Activated gamma-delta T cell treated with Interleukin-2 at 50 U/mL for 16 hours (primary cell): ENCODE data around the gene ACOT7.
A peak's percentile ranks its signal among the peaks of the same experiment; 100 is the strongest.

ENCODE experiments used
- DNase-seq: peaks from one replicate; pipeline ENCODE4 v3.0.0-alpha.2; 2020

The ACOT7 gene

DNA sequence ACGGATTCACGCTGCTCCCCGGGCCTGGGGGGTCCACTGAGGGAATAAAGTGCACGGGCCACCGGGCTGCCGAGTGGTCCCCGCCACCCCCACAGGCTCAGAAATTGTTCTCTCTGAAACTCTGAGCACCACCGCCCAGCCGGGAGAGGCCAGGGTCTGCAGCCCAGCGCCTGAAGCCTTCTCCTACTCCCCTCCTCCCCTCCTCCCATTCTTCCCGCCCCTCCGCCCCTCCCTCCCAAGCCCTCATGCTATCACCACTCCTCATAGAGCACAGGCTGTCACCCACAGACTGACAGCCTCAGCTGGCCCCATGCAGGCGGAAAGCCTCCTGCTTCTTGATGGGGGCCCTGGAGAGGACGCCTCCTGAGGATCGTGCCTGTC, 132.0 kb downstream of the ACOT7 start:
- no peak for DNase-seq

GRCh38 chr1:6260961-6261614, 132.5 kb downstream of the ACOT7 start, which contains the start of gene GPR153:
Gene GPR153, minus strand, starts transcription at chr1:6261098. Its CDS starts 6,193 bp downstream, at chr1:6254905.
- peak; percentile 15 for DNase-seq

DNA sequence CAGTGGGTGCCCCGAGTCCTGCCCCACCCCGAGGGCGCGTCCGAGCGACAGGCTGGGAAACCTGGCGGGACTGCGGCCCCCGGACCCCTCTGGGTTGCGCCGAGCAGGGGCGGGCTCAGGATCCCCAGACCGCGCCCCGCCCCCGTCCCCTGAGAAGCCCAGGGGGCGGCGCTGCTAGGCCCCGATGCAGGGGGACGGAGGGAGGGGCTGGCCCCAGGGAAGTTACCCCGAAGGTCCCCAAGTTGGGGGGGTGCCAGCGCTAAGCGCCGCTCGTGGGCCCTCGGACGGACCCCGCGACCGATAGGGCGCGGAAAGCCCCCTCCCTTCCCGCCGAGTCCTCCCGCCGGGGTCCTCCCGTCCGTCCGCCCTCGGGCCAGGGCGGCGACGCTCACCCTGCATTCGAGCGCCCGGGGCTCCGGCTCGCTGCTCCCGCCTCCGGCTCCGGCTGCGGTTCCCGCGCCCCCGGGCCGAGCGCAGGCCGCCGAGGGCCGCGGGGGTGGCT, 133.1 kb downstream of the ACOT7 start:
- DNase-seq: no peak

GRCh38 chr1:6259491-6260362, 133.8 kb downstream of the ACOT7 start:
- peak; percentile 72 for DNase-seq

GRCh38 chr1:6258675-6259074, 134.9 kb downstream of the ACOT7 start:
- DNase-seq: no peak

DNA sequence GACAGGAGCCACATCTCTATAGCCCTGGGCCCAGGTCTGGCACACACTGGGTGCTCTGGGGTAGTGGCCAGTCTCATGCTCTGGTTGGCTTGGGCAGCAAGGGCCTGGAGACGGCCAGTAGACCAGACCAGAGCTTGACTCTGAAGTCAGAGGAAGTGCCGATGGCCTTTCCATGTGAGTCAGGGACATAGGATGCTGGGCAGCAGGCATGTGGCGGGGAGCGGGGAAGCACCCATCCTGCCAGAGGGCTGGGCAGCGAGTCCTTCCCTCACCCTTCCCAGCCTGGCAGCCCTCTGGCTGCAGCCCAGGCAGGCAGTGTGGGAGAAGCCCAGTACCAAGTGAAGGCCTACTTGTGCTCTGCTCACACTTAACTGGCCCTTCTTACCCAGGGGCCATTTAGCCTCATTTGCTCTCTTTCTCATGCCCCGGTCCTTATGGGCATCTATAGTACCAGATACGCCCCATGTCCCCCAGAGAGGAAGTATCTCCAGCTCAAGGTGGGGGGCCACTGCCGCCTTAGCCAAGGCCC, 136.0 kb downstream of the ACOT7 start:
- no peak for DNase-seq

GRCh38 chr1:6256645-6257044, 136.9 kb downstream of the ACOT7 start:
- DNase-seq: no peak

DNA sequence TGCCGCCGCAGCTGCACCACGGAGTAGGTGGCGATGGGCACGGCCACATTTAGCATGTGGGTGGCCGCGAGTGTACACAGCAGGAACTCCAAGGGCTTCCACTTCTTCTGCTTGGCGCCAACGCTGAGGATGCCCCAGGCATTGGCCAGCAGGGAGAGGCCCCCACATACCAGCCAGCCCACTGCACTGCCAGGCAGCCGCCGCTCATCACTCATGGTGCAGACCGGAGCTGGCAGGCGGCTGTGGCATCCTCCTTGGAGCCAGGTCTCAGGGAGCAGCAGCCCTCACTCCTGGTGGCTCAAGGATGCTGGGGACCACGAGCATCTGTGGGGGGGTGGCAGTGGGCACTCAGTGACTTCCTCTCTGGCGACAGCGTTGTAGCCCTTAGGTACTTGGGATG, 138.9 kb downstream of the ACOT7 start:
- DNase-seq: no peak

DNA sequence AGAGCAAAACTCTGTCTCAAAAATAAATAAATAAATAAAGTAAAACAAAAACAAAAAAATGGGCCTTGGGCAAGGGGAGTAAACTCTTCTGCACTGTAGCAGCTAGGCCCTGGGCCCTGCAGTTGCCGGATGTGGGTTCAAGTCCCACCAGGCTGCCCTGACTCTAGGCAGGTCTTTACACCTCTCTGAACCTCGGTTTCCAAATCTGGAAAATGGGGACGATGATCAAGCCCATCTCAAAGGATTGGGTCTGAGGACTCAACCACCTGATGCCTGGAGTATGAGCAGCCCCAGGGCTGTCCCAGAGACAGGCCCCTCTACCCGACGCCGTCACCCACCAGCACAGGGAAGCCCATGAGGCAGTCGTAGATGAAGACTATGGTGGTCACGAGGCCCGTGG, 140.2 kb downstream of the ACOT7 start:
- no peak for DNase-seq

GRCh38 chr1:6252374-6252710, 141.2 kb downstream of the ACOT7 start:
- DNase-seq: no peak

DNA sequence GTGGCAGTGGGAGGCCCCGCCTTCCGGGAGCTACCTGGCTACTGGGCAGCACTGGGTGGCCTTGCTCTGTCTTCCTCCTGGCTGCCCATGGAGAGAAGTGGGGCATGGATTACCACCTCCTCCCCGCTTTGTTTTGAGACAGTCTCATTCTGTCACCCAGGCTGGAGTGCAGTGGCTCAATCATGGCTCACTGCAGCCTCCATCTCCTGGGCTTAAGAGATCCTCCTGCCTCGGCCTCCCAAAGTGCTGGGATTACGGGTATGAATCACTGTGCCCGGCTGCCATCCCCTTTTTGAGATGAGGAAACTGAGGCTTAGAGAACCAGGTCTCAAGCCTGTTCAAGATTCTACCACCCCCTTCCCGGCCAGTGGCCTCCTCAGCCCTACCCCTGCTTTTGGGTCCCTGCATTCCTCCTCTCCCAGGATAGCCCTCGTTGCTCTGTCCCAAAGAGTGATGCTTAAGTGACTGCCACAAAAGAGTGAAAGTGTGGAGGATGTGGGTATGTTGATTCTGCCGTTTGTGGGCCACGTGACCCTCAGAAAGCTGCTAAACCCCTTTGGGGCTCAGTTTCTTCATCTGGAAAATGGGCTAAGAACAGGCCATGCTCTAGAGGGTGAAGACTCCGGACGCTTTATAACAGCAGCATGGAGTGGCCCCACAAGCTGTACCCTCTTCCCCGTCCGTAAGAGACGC, 141.7 kb downstream of the ACOT7 start:
- no peak for DNase-seq

DNA sequence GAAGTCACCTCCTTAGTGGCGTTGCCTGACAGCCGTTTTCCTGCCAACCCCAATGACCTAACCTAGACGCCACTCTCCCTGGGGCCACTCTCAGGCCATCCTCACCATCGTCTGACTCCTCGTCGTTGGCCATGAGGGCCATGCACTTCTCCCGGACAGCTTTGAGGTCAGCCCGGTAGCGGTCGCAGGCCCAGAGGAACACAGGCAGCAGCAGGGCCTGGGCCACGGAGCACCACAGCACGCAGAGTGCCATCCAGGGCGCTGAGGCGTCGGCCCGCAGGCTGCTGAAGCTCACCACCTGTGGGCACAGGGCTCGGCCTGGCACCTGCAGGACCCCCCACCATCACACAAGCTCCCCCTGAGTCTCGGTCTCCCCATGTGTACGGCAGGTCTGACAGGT, 142.3 kb downstream of the ACOT7 start:
- no peak for DNase-seq

DNA sequence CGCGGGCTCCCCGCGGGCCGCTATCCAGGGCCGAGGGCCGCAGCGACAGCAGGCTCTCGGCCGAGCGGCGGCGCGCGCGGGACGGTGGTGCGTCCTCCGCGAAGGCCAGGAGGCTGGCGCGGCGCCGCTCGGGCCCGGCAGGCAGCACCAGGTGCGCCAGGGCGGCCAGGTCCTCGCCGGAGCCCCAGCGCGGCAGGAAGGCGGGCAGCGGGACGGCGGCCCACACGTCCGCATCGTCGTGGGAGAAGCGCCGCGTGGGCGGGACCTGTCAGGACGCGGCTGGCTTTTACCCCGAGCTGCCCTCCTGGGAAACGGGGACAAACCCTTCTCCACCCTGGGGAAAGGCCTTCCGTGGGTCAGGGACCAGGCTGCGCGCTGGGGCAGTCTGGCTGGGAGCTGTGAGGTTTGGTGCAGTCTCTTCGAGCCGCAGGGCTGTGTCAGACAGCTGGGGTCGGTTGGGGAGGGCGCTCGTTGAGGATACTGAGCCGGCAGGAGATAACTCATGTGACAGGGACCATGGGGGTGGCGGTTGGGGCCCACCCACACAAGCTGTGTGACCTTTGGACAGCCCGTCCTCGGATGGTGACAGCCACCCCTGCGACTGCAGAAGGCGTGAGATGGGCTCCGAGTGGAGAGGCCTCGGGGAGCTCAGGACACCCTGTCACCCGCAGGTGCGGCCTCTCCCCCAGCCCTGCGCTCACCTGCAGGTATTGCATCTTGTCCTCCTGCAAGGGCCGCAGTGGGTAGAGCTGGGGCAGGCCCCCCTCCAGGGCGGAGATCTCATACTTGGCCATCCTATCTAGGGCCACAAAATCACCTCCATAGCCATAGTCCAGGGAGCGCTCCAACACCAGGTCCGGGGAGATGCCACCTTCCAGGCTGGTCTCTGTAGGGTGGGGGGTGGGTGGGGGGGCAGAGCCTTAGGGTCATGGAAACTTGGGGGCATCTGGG, 143.6 kb downstream of the ACOT7 start:
- DNase-seq: no peak

DNA sequence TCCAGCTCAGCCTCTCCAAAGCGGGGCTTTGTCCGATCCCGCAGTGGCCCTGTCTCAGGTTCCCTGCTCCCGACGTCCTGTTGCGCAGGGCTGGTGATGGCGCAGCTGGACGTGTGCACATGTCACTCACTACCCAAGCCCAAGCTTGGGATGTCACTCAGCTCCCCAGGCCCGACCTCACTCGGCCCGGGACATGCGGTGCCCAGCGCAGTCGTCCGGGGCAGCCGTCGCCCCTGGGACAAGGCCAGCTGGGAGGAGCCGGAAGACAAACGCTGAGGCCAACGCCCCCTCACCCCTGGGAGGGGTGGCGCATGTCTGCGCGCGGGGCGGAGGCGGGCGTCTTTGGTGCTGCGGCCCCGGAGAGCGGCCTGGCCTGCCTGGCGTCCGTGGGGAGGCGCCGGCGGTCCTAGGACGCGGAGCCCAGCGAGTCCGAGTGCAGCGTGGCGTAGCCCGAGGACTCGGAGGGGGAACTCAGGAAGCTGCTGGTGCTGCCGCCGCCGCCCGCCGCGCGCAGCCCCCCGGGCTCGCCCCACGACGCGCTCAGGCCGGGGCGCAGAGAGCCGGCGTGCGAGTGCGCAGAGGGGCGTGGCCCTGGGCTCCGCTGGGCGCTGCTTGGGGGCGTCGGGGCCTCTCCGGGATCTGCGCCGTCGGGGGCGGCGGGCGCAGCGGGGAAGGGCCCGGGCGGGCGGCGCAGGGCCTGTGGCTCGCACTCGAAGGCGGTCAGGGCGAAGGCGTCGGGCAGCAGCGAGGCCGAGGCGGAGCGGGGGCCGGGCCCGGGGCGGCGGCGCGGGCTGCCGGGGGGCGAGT, 144.4 kb downstream of the ACOT7 start:
- DNase-seq: no peak

DNA sequence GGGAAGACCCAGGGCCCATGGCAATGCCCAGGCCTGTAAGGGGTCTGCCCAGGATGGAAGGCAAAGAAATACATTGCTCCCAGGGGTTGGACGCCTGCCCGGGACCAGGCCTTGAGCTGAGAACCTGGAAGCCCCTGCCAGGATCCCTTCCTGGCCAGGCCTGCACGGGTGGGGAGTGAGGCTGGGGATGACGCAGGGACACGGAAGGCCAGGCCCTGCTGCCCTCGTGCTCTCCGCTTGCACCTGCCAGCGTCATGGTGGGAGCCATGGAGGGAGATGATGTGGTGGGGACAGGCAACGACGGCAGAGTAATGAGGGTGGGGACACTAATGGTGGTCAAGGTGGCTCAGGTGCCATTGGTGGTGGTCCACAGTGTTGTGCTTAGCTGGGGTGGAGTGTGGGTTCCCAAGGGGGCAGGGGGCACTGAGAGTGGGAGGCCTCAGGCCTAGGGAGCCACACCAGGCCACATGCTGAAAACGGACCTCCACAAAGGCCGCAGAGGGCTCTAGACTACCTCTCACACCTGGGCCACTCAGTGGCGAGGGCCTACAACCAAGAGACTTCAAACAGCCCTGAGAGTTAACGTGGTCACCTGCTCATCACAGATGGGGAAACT, 145.3 kb downstream of the ACOT7 start:
- DNase-seq: no peak

- DNase-seq: no peak
Measured at GRCh38 chr1:6247651-6248050, 145.9 kb downstream of the ACOT7 start.

- peak; percentile 78 for DNase-seq
Measured at GRCh38 chr1:6246497-6247467, 146.8 kb downstream of the ACOT7 start.

DNA sequence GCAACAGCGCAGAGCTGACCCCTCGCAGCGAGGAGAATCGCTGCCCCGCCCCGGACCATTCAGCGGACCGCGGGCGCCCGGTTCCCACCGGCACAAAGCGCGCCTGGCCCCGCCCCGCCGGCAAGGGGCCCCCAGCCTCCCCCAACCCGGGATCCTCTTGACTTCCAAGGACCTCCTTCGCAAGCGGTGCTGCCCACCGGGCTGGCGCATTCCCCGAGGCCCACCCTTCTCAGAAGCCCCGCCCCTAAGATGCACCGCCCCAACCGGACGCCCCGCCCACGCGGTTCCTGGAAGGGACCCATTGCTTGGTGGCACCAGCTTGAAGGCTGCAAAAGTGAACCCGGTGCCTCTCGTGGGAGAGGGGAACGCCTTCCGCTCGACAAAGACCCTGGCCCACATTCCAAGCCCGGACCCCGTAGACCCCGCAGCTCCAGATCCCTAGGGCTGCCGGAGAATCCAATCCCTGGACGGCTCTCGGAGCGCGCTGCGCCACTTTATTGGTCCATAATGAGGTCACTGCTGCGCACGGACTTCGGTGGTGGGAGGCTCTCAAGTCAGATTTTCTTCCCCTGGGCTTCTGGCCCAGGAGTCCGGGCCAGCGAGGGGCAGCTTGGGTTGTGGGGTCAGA, 147.6 kb downstream of the ACOT7 start:
- peak; percentile 17 for DNase-seq
